GM19468 (cell line): ENCODE measurements around the gene DCST1.

Source experiments
- ATAC-seq: cut with Tn5 transposase; IDR thresholded peaks from one replicate; pipeline ENCODE4 v1.9.1; 2021; ENCODE audit warnings: mild to moderate bottlenecking, moderate library complexity, moderate number of reproducible peaks; ENCODE audit not compliant: unreplicated experiment; ENCODE audit errors: extremely low read depth

Gene DCST1

DNA sequence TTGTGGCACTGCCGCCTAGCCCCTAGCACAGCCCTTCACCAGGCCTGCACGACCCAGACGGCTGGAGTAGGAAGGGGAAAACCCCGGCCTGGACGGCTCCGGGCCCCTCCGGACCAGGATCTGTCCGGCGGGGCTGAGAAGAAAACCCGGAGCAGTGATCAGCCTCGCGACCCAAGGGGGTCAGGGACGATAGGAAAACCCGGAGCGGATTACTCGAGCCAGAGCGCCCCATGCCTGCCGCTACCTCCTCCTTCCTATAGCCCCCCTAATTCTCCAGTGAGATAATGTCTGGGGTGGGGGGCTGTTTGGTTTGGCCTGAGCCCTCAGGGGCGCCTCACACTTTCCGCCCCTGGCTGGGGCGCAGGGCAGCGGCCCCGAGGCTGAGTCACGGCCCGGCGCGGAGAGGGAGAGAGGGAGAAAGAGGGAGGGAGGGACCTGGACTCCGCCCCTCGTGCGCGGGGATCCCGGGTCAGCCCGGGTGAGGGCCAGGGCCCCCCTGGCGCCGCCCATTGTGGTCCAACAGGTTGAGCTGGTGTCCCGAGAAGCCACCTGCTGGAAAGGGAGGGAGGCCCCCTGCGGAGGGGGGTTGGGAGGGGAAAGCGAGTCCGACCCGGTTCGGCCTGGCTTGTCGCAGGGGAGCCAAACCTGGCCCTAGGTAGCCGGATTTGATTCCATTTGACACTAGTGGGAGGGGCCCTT, 32.7 kb upstream of the DCST1 start:
- no peak for ATAC-seq

DNA sequence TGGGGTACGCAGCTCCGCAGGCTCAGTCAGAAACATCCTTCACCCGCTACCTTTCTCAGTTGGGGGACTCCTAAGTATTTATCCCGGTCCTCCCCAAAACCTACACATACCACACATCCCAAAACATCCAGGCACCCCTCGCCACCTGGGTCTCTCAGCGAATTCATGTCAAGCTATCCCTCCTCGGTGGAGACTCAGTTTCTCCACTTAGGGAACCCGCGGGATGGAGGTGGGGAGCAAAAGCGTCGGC, 32.3 kb upstream of the DCST1 start:
- no peak for ATAC-seq

DNA sequence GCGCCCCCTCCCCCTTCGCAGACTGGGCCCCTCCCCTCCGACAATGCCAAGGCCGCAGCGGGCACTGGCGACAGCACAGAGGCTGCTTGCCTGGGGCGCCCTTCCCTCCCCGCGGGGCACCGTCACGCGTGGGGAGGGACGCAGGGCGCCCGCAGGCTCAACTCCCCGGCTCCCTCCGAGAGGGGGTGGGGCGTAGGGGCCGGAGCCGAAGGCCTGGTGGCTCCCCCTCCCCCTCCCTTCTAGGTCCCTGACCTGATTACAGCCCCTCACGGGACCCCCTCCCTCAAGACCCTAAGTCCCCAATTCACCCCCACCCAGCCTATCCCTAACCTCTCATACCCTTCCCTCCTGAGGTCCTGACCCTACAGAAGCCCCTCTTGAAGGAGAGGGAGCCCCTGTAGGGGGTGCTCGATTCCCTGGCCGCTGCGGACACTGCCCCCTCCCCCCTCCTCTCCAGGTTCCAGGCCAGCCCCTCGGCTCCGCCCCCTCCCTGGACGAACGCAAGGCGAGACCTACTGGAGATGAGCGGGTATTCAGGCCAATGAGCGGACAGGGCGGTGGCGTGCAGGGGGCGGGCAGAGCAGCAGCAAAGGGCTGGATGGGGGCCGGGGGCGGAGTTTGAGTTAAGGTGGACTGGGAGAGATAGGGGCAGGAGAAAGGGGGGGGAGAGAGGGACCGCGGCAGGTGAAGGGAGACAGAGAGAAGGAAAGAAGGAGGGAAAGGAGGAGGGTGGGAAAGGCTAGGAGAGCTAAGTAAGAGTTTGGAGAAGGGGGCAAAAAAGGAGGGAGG, 31.8 kb upstream of the DCST1 start:
- no peak for ATAC-seq

DNA sequence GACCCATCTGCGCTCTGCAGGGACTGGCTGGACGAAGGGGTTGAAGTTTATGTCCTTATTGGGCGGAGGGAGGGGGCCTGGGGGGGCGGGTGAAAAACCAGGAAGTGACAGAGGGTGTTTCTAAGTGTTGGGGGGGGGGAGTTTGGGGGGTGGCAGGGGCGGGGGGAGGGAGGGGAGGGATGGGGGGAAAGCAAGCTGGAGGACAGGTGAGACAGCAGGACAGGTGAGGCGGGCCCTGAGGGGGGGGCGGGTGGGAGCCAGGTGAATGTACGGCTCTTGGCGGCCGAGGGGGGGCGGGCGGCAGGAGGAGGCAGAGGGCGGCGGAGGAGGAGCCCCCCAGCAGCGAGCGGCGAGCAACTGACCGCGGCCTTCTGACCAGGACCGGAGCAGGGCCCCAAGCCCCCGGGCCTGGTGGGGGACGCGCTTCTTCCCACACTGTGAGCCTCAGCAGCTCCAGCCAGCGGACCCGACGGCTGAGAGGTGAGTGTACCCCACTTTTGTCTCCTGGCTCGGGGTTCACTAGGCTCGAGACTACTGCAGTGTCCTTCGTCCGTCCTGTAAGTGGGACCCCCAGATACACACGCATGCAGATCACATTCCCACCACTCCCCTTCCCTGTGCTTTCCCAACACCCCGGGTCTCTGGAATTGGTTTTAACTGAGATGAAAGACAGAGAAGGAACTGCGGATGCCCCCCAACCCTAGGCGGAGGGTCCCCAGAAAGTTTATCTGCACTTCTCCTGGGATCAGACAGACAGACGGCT, 31.0 kb upstream of the DCST1 start, which contains the start of gene ZBTB7B:
Gene ZBTB7B (plus strand): TSS at position 339 of the 763 bp plus-strand sequence. CDS start 11,859 bp downstream, outside the sequence.
- ATAC-seq = no peak

DNA sequence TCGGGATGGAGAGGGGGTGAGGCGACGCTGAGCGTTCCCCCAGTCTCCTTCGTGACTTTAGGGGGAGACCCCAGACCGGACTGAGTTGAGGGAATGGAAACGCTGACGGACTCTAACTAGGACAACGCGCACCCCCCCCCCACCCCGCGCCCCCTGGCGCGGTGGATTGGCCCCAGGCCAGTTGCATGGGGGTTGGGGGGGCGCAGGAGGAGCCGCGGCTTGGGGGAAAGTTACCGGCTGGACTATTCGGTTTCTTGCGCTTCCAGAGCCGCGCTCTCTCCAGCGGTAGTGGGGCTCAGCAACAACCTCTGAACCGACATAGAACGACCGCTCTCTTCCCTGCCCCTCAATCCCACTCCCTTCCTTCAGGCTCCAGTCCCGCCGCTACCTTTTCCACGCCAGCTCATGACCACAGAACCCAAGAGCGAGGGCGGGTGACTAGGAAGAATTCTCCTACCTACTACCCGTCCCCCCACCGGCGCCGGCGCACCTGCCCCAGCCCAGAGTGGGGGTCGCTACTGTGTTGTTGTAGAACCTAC, 30.3 kb upstream of the DCST1 start:
- no peak for ATAC-seq

DNA sequence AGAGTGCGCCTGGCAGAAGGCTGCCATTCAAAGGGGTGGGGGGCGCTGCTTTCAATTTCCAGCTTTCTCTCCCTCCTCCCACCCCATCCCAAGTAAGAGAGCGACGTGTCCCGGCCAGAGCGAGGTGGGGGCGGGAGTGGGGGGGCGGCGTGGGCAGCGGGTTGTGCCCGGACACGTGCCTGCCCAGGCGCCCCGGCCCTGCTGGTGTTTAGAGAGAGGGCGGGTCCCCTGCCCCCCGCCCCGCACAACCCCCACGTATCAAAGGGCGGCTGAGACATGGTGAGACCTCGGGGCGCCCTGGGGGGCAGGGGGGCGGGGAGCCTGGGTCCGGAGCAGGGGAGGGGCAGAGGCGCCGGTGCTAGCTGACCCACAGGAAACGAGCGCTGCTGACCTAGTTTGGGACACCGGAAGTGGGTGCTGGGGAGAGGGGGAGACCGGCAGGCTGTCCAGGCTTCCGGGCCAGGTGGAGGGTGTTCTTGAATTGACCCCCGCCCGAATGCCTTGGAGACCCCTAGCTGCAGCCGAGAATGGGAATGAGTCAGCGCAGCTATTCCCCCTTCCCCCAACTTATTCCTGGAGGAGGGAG, 29.8 kb upstream of the DCST1 start:
- ATAC-seq = no peak

DNA sequence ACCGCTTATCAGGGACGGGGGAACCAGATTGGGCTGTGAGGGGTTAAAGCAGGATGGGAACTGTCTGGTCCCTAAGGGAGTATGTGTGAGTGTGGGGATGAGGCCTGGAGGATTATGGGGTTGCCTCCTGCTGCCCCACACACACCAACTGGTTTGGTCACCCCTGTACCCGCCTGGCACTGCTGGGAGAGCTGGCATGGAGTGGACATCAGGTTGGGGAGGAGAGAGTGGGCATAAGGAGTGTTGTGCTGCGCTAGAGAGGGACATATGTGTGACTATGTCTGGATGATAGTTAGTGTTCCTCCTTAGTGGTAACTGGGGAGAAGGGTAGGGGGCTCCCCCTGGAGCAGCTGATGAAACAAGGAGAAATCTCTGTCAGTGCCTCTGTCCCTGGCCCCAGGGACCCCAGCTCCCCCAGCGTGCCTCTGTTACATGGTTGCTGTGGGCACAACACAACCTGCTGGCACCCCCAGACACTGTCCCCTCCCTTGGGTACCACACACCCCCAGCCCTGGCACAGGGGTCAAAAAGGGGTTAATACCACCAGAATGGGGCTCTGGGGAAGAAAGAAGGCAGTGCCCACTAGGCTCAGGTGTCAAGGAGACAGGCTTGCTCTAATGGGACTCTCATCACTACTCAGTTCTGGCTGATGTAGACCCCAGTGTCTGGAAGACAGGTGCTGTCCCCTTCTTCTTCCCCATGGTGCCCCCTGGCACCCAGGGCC, 29.1 kb upstream of the DCST1 start:
- no peak for ATAC-seq

DNA sequence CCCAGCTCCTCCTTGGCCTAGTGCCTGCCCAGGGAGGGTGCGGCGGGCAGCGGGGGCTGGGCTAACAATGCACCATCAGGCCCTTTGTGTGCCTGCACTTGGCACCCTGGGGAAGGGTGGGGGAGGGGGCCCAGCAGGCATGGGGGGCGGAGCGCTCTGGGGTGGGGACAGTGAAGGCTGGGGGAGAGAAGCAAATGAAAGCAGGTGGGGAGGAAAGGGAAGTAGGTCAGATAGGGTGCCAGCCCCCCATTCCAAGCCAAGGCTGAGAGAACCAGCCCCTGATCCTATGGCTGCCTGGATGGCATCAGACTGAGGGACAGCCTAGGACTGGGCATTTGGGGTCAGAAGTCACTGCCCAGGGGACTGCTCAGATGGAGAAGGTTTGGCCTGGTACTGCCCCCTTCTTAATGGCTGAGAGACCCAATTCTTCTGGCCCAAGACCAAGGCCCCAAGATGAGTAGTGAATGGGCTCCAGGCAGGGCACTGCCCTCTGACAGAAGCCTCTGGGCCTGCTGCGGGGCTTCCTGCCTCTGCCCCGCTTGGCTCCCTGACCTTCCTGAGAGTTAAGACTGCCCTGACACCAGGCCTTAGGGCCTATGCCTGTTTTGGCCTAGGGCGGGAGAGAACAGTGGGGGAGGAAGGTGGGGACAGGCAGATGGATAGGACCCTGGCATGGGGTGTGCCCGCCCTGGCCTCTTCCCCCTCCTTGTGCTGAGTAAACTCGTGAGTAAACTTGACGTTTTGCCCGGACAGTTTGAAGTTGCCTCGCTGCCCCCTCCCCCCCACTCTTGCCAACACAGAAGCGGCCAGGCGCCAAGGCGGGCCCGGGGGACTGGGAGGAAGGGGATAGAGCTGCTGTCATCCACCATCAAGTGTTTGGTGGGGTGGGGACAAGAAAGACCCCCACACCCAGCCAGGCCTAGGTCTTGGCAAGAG, 28.3 kb upstream of the DCST1 start:
- ATAC-seq = no peak

DNA sequence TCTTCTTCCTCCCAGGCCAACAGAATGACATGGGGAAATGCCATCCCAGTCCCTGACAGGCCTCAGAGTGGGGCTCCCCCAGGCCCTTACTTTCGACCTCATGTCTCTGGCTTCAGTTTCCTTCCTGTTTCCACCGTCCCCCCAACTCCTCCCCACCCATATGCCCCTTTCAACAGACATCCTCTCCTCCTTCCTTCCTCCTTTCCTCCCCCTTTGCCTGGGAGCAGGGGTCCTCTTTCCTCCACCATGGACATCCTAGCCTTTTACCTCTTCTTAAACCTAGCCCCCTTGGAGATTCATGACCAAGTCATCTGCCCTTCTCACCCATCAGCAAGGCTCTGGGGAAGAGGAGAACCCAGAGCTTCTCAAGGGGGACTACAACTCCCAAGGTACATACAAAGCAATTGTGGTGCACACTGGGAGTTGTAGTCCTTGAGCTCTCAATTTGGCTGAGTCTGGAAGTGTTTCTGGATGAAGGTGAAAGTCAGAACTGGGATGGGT, 27.0 kb upstream of the DCST1 start:
- ATAC-seq = no peak

DNA sequence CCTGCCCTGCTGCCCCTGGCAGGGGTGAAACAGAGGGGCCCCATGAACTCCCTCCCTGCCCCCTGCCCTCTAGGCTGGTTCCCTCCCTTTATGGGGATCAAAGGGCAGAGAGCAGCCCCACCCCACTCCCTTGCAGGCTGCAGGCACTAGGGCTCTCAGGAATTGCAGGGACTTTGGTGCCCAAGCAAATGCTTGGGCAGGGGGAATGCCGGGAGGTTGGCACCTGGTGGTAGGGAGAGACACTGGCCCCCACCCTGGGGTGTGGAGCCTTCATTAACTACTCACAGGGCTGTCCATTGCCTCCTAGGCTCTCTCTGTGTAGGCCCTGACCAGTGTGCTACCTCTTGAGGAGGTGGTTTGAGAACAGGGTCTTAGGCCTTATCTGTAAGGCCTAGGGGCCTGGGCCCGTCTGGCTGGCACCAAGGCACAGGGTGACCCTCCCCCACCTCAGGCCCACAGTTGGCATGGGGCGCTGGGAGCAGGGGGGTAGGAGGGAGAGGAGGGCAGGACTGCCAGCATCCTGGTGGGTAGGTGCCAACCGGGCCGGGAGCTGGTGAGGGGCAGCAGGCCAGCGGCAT, 26.3 kb upstream of the DCST1 start:
- ATAC-seq = no peak

DNA sequence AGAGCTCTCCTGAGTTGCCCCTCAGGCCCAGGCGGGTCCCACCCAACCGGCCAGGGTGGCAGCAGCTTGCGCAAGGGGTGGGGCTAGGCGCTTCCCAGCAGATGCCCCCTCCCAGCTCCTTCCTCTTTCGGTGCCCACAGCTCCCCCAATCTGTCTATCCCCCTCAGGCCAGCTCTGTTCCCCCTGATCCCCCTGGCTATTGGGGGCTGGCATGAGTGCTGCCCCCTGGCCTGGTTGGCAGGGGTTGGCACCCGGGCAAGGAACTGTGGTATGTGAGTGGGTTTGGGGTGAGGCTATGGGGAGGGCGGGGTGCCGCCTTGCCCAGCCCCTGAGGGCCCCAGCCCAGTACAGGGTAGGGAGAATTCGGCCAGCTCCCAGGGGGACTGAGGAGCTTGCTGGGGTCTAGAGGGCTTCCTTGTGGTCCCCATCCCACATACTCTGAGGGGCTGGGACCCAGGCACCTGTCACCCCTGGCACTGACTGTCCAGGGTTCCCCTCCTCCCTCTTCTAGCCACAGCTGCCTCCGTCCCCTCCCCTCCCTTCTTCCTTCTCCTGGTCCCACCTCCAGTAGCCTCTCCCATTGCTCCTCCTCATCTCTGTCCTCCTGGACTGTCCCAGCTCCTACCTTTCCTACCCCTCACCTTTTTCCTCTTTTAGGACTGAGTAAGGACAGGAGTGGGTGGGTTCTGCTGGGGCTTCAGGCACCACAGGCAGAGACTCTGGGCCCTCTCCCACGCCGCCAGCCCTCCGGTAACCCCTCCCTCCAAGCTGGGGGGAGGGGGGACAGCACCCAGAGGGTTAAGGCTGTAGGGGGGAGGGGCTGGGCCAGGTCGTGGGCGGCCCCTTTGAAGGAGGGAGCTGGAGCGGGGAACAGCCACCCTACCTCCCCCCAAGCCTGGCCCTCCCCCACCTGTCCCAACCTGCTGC, 25.3 kb upstream of the DCST1 start:
- no peak for ATAC-seq

DNA sequence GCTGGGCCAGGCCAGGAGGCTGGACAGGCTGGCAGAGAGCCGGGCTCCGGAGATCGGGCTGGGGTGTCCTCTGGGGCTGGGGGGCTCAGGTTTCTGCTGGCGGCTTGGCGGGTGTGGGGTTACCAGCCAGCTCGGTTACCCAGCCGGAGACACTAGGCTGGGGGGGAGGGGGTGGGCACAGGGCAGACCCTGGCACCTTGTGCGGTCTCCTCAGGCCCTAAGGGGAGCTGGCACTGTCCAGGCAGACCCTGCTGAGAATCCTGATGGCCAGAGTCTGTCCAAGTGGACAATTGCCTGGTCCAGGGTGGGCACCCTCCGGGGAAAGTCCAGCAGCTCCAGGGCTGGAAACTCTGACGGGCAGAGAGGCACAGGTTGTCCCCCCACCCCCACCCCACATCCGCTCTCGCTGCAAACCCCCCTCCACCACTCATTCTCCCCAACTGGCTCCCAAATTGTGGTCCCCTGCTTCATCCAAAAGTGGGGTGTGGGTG, 24.4 kb upstream of the DCST1 start:
- no peak for ATAC-seq

DNA sequence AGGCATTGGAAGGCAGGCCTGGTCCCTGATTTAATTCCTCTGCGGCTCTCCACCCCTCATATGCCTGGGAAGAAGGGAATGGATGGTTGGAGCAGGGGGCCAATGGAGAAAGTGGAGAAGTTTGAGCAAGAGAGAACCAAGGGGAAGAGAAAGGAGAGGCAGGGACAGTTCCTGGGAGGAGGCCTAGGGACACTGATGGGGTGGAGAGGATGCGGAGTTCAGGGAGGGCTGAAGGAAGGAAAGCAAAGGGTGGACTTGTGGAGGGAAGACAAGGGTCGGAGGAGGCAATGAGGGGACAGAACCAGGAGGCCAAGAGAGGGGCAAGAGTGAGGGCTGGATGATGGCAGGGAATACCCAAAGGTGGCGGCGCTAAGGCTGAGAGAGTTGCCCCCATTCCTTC, 23.9 kb upstream of the DCST1 start:
- ATAC-seq = no peak

DNA sequence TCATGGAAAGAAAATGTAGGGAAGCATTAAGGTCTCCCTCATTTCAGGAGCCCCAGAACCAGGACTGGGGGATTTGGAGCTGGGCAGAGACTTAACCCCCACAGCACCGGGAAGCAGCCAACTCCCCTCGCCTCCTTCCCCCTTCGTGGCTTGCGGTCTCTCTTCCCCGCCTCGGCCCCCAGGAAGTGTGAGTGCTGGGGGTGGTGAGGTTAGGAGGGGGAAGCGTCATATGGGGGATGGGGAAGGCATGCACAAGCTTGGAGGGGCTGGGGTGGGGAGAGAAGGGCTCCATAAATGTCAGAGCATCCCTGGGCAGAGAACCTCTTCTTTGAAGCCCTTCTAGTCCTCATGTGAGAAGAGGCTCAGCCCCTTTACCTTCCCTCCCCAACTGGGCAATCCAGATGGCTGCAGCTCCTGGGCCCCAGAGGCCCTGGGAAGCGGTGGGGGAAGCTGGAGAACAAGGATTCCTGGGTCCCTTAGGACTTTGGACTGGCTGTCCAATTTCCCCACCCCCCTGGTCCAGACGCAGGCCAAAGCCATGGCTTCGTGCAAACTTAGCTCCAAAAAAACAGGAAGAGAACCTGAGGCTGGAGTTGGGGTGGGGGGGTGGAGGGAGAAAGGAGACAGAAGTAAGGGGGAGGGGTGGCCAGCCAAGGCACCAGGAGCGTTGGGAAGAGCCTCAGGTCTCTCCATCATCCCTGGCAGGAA, 23.3 kb upstream of the DCST1 start:
- ATAC-seq = no peak

DNA sequence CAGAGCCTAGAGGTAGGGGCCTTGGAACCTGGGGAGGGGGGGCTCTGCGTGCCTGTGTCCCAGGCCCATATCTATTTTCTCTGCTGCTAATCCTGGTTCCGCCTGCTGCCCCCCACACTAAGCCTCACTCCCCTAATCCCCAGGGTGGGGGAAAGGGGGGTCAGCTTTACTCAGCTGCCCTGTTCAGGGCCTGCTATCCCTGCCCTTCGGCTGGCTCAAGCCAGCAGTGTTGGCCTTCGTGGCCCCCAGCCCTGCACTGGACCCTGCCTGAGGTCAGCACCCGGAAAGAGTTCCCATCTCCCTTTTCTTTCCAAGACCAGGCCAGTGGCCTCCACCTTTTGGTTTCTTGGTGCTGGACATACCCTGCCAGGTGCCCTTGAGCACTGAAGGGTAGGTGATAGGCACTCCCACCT, 22.6 kb upstream of the DCST1 start:
- no peak for ATAC-seq

DNA sequence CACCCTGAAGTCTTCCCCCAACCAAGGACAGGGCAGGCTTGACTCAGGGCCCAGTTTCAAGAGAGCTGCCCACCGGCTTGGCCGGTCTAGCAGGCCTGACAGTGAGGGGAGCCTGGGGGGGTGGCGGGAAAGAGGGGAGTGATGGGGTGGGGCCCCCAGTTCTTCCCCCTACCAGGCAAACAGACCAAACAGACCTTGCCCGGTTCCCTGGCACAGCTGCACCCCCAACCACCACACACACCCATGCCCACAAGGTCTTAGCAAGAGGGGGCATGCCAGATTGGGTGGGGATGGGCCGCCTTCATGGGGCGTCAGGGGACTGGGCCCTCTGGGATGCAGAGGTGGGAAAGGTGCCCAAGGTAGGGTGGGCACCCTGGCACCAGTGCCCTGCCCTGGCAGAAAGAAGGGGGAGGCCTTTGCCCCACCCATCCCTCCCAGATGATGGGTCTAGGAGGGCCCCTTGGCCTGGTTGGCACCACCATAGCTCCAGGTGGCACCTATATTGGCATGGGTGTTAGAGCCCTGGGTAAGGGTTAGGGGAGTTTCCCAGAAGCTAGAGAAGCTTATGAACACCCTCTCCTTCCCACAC, 22.1 kb upstream of the DCST1 start:
- no peak for ATAC-seq
